Large intestine (tissue), 3 donors: ENCODE measurements around the gene PIWIL1. TPM values are rescaled to one million over a fixed set of nuclear protein-coding genes. Genes with fewer than 3 reads are reported as not detected.

Experiments
- DNase-seq, 2 donors: peaks; one replicate each; pipeline versions ENCODE4 v3.0.0 to v3.0.0-alpha.2; 2013
- H3K27ac ChIP-seq: one replicate; pipeline ENCODE4 v1.5.1; 2013; ENCODE audit warnings: low read length
- H3K27me3 ChIP-seq: 2 replicates; pipeline ENCODE4 v1.6.1; 2013; ENCODE audit warnings: low read length; ENCODE audit not compliant: control insufficient read depth, insufficient read depth
- H3K36me3 ChIP-seq: 2 replicates; pipeline ENCODE4 v1.6.1; 2013; ENCODE audit warnings: low read length; ENCODE audit not compliant: control insufficient read depth, insufficient read depth
- H3K4me1 ChIP-seq: one replicate; pipeline ENCODE4 v1.6.1; 2013; ENCODE audit warnings: low read length; ENCODE audit not compliant: control insufficient read depth, insufficient read depth
- H3K4me3 ChIP-seq: one replicate; pipeline ENCODE4 v1.5.1; 2013; ENCODE audit warnings: low read length
- H3K9me3 ChIP-seq: one replicate; pipeline ENCODE4 v1.6.1; 2013; ENCODE audit warnings: mild to moderate bottlenecking, low read depth, low read length, moderate library complexity; ENCODE audit not compliant: control insufficient read depth
- WGBS: methylation state at CpG from one replicate; pipeline ENCODE4 v1.1.5; 2013; ENCODE audit warnings: low lambda C conversion rate; ENCODE audit not compliant: insufficient coverage; 5-methylcytosine and 5-hydroxymethylcytosine counted together
- polyA plus RNA-seq: library from polyadenylated mRNA; unstranded; fragments of 120-200 nt; gene quantifications from one replicate; pipeline ENCODE4 v1.2.1, GENCODE V29; 2013

Gene PIWIL1
- polyA plus RNA-seq, 1 donor: 0.19 TPM

- DNase-seq: peak in 1 of 2 donors; percentile 14
- H3K4me1 ChIP-seq: no peaks in the 10 kb centered on the region
- 90% methylated on average over 2 of the region's 33 CpGs for WGBS
- peaks cover 24% of the 10 kb centered on the region for H3K27me3 ChIP-seq
- H3K36me3 ChIP-seq: no peaks in the 10 kb centered on the region
- H3K9me3 ChIP-seq: peaks cover 6% of the 10 kb centered on the region
- no peak overlapping the region for H3K4me3 ChIP-seq
- no peak overlapping the region for H3K27ac ChIP-seq
These were observed 782 bp upstream of the PIWIL1 start for GRCh38 chr12:130336723-130337487.

GRCh38 chr12:130338794-130339601 is 1.3 kb downstream of the PIWIL1 start:
- Histone ChIP-seq H3K4me3 (no peak overlapping the region), H3K27me3 (peaks cover 24% of the 10 kb centered on the region), H3K36me3 (no peaks in the 10 kb centered on the region), H3K27ac (no peak overlapping the region), H3K4me1 (no peaks in the 10 kb centered on the region), H3K9me3 (peaks cover 6% of the 10 kb centered on the region)
- DNase-seq: no peak
- no CpG with 5 or more reads among the region's 82 CpGs for WGBS

- 40% methylated on average over 1 of the region's 15 CpGs for WGBS
- Histone ChIP-seq H3K9me3 (peaks cover 6% of the 10 kb centered on the region), H3K27ac (no peak overlapping the region), H3K36me3 (no peaks in the 10 kb centered on the region), H3K4me3 (no peak overlapping the region), H3K27me3 (peaks cover 22% of the 10 kb centered on the region), H3K4me1 (no peaks in the 10 kb centered on the region)
- no peak for DNase-seq
These were observed 2.3 kb downstream of the PIWIL1 start for GRCh38 chr12:130339951-130340350.

- Histone ChIP-seq H3K9me3 (peaks cover 6% of the 10 kb centered on the region), H3K4me1 (no peaks in the 10 kb centered on the region), H3K4me3 (no peak overlapping the region), H3K27ac (no peak overlapping the region), H3K36me3 (no peaks in the 10 kb centered on the region), H3K27me3 (peaks cover 21% of the 10 kb centered on the region)
- DNase-seq: no peak
- WGBS: 82% methylated on average over 2 of the region's 8 CpGs
These were observed 4.8 kb downstream of the PIWIL1 start for GRCh38 chr12:130342442-130342841.

DNA sequence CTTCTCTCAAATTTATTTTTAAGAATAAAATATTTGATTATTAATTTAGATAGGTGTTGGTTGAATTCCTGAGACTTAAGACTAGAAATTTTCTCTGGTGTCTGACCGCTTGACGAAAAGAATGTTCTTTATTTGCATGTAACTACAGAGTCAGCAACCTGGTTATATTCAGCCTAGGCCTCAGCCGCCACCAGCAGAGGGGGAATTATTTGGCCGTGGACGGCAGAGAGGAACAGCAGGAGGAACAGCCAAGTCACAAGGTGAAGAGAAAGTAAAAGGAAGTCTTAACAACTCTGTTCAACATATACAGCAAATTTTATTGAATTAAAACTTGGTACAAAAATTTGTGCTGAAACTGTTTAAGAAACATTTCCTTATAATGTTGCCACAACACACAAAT is 5.2 kb downstream of the PIWIL1 start:
- H3K36me3 ChIP-seq: no peaks in the 10 kb centered on the region
- no peak for DNase-seq
- no peaks in the 10 kb centered on the region for H3K4me1 ChIP-seq
- 83% methylated on average over 3 of the region's 5 CpGs for WGBS
- H3K9me3 ChIP-seq: peaks cover 4% of the 10 kb centered on the region
- no peak overlapping the region for H3K4me3 ChIP-seq
- no peak overlapping the region for H3K27ac ChIP-seq
- H3K27me3 ChIP-seq: peaks cover 21% of the 10 kb centered on the region

GRCh38 chr12:130344529-130344928 is 6.8 kb downstream of the PIWIL1 start:
- no peaks in the 10 kb centered on the region for H3K36me3 ChIP-seq
- H3K9me3 ChIP-seq: no peaks in the 10 kb centered on the region
- no peak overlapping the region for H3K4me3 ChIP-seq
- H3K27me3 ChIP-seq: peaks cover 16% of the 10 kb centered on the region
- no peak overlapping the region for H3K27ac ChIP-seq
- DNase-seq: no peak
- H3K4me1 ChIP-seq: no peaks in the 10 kb centered on the region

- Histone ChIP-seq H3K27me3 (peaks cover 9% of the 10 kb centered on the region), H3K4me3 (no peak overlapping the region), H3K4me1 (no peaks in the 10 kb centered on the region), H3K36me3 (no peaks in the 10 kb centered on the region), H3K27ac (no peak overlapping the region), H3K9me3 (no peaks in the 10 kb centered on the region)
- WGBS: no CpG with 5 or more reads among the region's 1 CpG
- no peak for DNase-seq
These were observed 7.6 kb downstream of the PIWIL1 start for GRCh38 chr12:130345292-130345691.

GRCh38 chr12:130347588-130347987 is 9.9 kb downstream of the PIWIL1 start:
- H3K27ac ChIP-seq: no peak overlapping the region
- H3K4me3 ChIP-seq: no peak overlapping the region
- peak in 1 of 2 donors; percentile 11 for DNase-seq
- H3K4me1 ChIP-seq: no peaks in the 10 kb centered on the region
- no peaks in the 10 kb centered on the region for H3K9me3 ChIP-seq
- peaks cover 2% of the 10 kb centered on the region for H3K27me3 ChIP-seq
- no peaks in the 10 kb centered on the region for H3K36me3 ChIP-seq
- no CpG with 5 or more reads among the region's 7 CpGs for WGBS

DNA sequence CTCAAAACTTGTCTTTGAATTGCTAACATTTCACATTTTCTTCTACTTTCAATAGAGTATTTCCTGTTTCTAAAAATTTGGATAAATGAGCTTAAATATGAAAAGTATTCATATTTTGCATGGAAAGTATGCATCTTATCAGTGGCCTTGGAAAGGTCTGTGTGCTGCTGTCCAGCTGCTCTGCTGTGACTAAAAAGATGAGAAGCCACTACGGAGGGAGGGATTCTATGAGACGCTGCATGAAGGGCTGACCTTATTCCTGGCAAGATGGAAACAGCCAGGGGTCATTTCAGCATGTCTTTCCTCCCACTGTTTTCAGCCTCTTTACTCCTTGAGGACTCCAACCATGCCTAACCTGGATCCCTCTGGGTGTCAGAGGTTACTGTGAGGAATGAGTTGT is 13.0 kb downstream of the PIWIL1 start:
- DNase-seq: no peak
- H3K27ac ChIP-seq: no peak overlapping the region
- no peaks in the 10 kb centered on the region for H3K9me3 ChIP-seq
- WGBS: 60% methylated on average over 1 of the region's 2 CpGs
- no peak overlapping the region for H3K4me3 ChIP-seq
- no peaks in the 10 kb centered on the region for H3K4me1 ChIP-seq
- peaks cover 2% of the 10 kb centered on the region for H3K27me3 ChIP-seq
- H3K36me3 ChIP-seq: no peaks in the 10 kb centered on the region

DNA sequence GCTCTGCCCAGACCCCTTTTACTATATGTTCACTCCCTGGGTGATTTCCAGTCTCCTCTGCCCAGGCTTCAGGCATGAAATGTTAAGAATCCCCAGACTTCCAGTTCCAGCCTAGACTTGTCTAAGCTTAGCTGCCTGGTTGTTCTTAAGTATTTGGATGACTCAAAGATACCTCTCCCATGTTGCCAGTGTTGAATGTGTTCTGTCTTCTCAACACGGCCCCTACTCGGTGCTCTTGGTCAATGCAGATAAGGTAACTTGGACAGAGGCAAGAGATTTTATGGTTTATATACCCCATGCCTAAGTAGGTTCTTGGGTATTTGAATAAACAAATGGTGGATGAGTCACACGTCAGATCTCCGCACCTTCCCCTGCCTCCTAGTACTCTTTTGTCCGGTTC is 13.6 kb downstream of the PIWIL1 start:
- DNase-seq: no peak
- Histone ChIP-seq H3K4me1 (no peaks in the 10 kb centered on the region), H3K27ac (no peak overlapping the region), H3K9me3 (no peaks in the 10 kb centered on the region), H3K27me3 (peaks cover 2% of the 10 kb centered on the region), H3K36me3 (no peaks in the 10 kb centered on the region), H3K4me3 (no peak overlapping the region)
- 38% methylated on average over 1 of the region's 5 CpGs for WGBS
